Muscle layer of duodenum (tissue), 2 donors: ENCODE measurements around the gene LIAS.

ENCODE experiments used
- H3K27ac ChIP-seq: one replicate; pipeline ENCODE4 v1.7.0; 2013; ENCODE audit warnings: mild to moderate bottlenecking, low read length
- H3K27me3 ChIP-seq: one replicate; pipeline ENCODE4 v1.7.0; 2013; ENCODE audit warnings: low read depth, mild to moderate bottlenecking, control low read depth, low read length
- H3K36me3 ChIP-seq, 2 donors: one replicate each; pipeline ENCODE4 v1.7.0; 2013; ENCODE audit warnings: low read length in 2 of 2, control low read depth in 1 of 2, mild to moderate bottlenecking in 1 of 2; ENCODE audit not compliant: insufficient read depth in 2 of 2, control insufficient read depth in 1 of 2
- H3K4me1 ChIP-seq, 2 donors: one replicate each; pipeline ENCODE4 v1.7.0; 2013; ENCODE audit warnings: low read length in 2 of 2, mild to moderate bottlenecking in 2 of 2, control low read depth in 1 of 2, moderate library complexity in 1 of 2; ENCODE audit not compliant: insufficient read depth in 2 of 2, control insufficient read depth in 1 of 2
- H3K4me3 ChIP-seq, 2 donors: one replicate each; pipeline ENCODE4 v1.7.0; 2013; ENCODE audit warnings: low read length in 2 of 2, low read depth in 1 of 2, mild to moderate bottlenecking in 1 of 2
- H3K9me3 ChIP-seq, 2 donors: one replicate each; pipeline ENCODE4 v1.7.0; 2013; ENCODE audit warnings: low read length in 2 of 2, control low read depth in 1 of 2, mild to moderate bottlenecking in 1 of 2; ENCODE audit not compliant: control insufficient read depth in 1 of 2
- donor health status: healthy.

The LIAS gene

DNA sequence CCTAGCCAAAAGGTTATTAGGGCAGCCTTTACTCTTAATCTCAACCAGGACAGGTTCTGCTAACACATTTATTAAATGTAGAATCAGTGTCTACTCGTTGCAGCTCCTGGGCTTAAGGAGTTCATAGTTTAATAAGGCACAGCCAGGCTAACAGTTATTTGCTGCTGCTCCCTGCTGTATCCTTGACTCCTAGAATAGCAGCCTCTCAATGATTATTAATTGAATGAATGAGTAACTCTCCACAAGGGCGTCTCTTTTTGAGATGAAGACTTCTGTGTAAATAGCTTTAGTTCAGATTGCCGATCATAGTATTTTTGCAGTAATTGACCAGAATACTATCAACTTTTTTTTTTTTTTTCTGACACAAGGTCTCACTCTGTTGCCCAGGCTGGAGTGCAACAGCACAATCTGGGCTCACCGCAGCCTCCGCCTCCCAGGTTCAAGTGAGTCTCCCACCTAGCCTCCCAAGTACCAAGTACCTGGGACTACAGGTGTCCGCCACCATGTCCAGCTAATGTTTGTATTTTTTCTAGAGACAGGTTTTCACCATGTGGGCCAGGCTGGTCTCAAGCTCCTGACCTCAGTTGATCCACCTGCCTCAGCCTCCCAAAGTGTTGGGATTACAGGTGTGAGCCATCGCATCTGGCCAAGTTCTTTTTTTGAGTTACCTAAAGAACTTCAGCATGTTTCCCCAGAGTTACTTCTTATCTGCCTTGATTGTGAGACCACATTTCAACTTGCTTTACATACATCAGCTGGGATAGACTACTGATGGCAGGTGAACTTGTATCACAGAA lies 65.5 kb downstream of the LIAS start:
- H3K36me3 ChIP-seq, result peaks cover 6 to 10% of the 10 kb centered on the region in 2 donors
- no peaks in the 10 kb centered on the region for H3K27me3 ChIP-seq
- peaks cover 0 to 6% of the 10 kb centered on the region in 2 donors for H3K4me1 ChIP-seq
- H3K9me3 ChIP-seq, result no peaks in the 10 kb centered on the region
- H3K27ac ChIP-seq, result no peak overlapping the region
- H3K4me3 ChIP-seq, result no peak overlapping the region

DNA sequence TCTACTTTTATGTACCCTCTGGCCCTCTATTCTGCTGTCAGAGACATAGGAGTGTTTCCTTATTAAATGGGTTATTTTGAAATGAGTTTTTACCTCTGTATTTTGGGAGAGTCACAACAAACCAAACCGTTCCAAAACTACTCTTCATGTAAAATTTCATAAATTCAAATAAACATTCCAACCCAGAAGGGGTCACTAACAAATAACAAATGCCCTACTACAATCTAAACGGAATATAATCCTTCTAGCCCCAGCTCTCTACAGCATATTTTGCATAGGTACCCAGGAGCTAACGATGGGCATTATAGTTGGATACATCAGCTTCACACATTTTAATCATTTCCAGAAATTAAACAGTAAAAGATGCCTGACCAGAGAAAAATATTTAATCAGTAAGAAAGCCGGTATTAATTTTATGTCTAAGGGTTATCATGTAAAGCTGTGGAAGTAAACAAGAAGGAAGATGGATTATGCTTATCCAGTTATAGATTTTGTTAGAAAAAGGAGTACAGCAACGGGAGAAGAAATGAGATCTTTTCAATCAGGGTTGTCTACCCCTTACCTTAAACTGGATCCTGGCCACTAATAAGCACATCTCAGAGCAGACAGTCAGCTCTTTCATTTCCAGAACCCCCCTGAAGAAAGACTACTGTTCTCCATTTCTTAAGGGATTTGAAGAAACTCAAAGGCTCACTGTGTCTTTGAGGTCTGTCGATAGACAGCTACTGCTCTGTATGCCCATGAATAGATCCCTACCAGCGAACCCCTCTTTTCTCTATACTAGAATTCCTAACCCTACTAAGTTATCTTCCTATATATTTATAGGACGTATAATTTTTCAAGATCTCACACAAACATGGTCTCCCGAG lies 67.2 kb downstream of the LIAS start:
- peaks cover 0 to 4% of the 10 kb centered on the region in 2 donors for H3K36me3 ChIP-seq
- peak overlapping the region; percentile 93 for H3K27ac ChIP-seq
- H3K9me3 ChIP-seq, result no peaks in the 10 kb centered on the region
- H3K4me3 ChIP-seq, result peak overlapping the region; percentile 88 to 98
- H3K27me3 ChIP-seq, result no peaks in the 10 kb centered on the region
- H3K4me1 ChIP-seq, result peaks cover 0 to 6% of the 10 kb centered on the region in 2 donors

DNA sequence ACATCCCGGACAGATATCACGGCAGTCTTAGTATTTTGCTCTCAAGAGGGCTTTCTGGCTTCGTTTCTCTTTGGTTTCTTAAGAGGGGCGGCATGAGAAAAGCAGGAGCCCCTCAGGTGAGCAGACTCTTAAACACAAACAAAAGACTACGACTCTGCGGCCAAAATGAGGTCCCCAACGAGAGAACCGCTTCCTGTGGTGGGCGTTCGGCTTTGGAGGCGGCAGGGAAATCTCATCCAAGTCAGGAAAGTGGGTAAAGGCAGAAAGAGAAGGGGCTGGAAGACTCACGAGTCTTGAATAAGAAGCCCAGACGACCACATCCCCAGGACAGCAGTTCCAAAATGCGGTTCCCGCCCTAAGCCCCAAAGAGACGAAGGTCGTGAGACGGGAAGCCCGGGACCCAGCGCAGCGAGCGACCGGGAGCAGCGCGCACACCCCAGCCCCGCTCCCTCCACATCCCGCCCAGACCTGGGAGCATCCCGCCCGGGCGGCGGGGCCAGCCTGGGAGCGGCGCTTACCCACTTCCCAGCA lies 68.0 kb downstream of the LIAS start:
- Histone ChIP-seq H3K27ac (peak overlapping the region; percentile 93), H3K9me3 (no peaks in the 10 kb centered on the region), H3K27me3 (no peaks in the 10 kb centered on the region), H3K4me1 (peaks cover 0 to 6% of the 10 kb centered on the region in 2 donors), H3K36me3 (peaks cover 0 to 4% of the 10 kb centered on the region in 2 donors), H3K4me3 (peak overlapping the region; percentile 88 to 98)

DNA sequence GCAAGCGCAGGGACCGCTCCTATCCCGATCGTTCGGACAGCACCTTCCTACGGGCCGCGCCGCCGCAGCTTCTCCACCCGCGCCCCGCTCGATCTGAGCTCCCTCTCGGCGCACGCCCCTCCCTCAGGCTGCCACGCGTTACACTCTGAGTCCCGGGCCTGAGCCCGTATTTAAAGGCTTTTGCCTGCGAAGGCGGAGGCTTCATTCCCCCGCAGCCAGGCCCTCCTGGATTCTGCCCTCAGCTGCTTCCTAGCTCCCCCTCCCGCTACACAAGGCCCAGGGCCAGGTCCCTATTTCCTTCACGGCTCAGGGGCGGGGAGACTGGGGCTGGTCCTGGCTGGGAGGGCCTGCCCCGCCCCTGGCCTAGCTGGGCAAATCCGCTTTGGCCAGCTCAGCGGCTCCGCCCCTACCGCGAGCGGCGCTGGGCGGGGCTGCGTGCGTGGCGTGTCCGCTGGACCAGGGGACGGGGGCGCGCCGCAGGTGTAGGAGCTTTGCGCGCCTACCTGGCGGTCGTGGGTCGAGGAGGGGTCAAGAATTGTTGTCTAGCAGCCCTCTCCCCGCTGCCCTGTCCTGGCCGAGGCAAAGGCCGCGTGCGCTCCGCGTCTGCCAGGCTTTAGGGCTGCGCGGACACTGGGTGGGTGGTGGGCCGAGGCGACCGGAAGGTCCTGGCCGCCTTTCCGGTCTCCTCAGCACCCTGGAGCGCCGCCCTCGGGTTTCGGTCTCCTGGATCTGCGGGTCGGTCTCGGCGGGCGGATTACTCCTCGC lies 68.6 kb downstream of the LIAS start, which contains the start of gene UGDH:
UGDH (minus strand) TSS at position 144 of the 765 bp plus-strand sequence. CDS start 5,927 bp downstream, outside the sequence.
- Histone ChIP-seq H3K36me3 (peaks cover 2 to 4% of the 10 kb centered on the region in 2 donors), H3K27me3 (no peaks in the 10 kb centered on the region), H3K4me1 (peaks cover 0 to 6% of the 10 kb centered on the region in 2 donors), H3K4me3 (peak within 1 kb of the TSS; percentile 88 to 98), H3K27ac (peak within 1 kb of the TSS; percentile 93), H3K9me3 (no peaks in the 10 kb centered on the region)

GRCh38 chr4:39528061-39528465 lies 69.2 kb downstream of the LIAS start:
- H3K27ac ChIP-seq, result peak overlapping the region; percentile 93
- peaks cover 0 to 6% of the 10 kb centered on the region in 2 donors for H3K4me1 ChIP-seq
- peaks cover 3 to 4% of the 10 kb centered on the region in 2 donors for H3K36me3 ChIP-seq

More at GRCh38 chr4:39528061-39528465, 69.2 kb downstream of the LIAS start:
- H3K9me3 ChIP-seq, result no peaks in the 10 kb centered on the region
- H3K27me3 ChIP-seq, result no peaks in the 10 kb centered on the region
- H3K4me3 ChIP-seq, result peak overlapping the region; percentile 88 to 98
